GM18499 (cell line): ENCODE results near the gene CAPN13.

ENCODE experiments used
- ATAC-seq: cut with Tn5 transposase; IDR thresholded peaks from one replicate; pipeline ENCODE4 v1.9.1; 2021; ENCODE audit warnings: moderate number of reproducible peaks; ENCODE audit not compliant: insufficient read depth, unreplicated experiment

CAPN13 gene

GRCh38 chr2:30686000-30686399 lies 121.2 kb downstream of the CAPN13 start:
- no peak for ATAC-seq

- no peak for ATAC-seq
Measured at GRCh38 chr2:30684996-30685395, 122.2 kb downstream of the CAPN13 start.

DNA sequence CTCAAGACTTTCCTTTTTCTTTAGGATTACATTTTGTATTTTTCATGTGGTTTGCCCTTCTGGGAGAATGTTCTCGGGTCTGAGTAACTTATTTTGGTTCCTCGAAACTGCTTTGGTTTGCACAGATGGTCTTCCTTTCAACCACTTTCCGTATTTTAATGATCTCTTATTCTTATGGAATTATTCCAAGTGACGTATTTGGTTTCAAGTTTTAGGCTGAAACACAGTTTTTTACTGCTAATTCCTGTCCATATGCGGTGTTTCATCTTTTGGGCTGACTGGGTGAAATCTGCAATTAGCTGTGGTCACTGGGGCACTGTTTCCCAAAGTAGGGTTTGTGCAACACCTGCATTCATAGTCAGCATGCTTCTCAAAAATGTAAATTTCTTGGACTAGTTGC lies 122.7 kb downstream of the CAPN13 start:
- no peak for ATAC-seq

- no peak for ATAC-seq
Measured at GRCh38 chr2:30684026-30684425, 123.2 kb downstream of the CAPN13 start.

DNA sequence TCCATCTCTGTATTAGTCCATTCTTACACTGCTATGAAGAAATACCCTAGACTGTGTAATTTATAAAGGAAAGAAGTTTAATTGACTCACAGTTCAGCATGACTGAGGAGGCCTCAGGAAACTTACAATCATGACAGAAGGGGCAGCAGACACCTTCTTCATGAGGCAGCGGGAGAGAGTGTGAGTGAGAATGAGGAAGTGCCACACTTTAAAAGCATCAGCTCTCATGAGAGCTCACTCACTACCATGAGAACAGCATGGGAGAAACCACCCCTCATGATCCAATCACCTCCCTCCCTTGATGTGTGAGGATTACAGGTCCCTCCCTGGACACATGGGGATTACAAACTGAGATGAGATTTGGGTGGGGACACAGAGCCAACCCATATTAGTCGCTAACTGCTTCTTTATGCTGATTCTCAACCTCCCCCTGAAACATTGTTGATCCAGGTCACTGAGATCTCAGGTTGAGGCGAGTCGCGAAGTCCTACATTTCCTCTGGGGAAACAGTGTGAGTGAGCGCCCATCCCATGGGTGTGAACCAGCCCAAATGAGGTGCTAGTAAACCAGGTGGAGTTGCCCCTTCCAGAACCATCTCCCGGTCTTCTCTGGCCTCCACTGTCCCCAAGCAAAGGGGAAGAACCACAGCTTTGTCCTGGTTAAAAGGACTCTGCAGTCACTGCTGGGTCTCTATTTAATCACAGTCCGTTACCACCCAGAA lies 123.8 kb downstream of the CAPN13 start:
- no peak for ATAC-seq

DNA sequence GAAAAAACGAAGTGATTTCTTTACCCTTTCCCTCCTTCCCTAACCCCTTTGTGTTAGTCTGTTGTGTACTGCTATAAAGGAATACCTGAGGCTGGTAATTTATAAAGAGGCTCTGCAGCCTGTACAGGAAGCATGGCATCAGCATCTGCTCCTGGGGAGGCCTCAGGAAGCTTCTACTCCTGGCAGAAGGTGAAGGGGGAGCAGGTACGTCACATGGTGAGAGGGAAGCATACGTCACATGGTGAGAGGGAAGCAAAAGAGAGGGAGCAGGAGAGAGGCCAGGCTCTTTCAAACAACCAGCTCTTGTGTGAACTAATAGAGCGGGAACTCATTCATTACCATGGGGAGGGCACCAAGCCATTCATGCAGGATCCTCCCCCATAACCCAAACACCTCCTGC lies 126.2 kb downstream of the CAPN13 start:
- ATAC-seq: no peak

GRCh38 chr2:30680121-30680520 lies 127.1 kb downstream of the CAPN13 start:
- no peak for ATAC-seq

GRCh38 chr2:30679426-30680088 lies 127.7 kb downstream of the CAPN13 start:
- ATAC-seq: no peak

DNA sequence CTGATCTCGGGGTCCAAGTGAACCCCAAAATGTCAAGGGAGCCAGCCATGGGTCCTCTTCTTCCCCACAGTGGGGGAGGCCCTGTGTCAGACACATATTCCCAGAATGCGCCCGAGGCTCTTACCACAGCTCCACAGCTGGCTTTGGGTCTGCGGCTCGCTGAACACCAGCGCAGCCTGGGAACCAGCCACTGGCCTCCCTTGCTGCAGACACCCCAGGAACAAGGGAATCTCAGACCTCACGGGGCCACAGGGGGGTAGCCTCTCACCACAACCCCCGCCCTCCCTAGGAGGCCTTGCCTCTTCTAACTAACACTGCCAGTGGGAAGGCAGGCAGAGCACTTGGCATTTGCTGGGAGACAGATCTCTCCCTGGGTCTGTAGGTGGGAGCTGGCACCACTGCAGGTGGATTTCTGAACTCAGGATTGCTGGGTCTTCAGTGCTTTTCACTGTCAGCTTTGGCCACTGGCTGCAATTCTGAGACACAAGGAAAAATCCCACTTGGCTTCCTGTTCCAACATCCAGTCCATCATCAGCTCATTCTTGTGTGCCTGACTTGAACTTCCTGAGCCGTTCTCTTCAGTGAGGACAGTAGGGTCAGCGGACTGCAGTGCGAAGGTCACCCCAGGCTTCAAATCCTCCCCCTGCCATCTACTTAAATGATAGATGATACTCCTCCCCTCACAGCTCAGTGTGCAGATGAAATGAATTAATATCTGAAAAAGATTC lies 128.7 kb downstream of the CAPN13 start:
- ATAC-seq: no peak

DNA sequence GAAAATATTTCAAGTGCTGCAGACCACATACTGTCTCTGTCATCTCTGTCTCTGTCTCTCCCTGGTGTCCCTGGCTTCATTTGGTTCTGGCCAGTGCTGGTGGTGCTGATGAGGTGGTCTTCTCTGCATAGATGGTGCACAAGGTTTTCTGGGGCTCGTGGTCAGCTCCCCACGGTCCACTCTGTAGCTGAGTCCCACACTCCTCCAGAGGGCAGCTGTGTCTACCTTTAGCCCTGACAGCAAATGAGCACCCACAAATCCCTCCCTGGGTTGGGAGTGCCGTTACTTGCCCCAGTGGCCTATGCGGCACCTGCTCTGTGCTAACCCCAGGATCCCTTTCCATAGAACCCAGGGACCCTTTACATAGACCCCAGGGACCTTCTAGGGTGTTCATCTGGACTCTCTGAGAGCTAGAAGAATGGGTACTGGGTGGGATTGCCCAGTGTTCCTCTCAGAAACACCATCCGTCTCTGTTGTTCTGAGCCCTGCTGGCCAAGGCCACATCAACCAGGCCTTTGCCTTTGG lies 129.3 kb downstream of the CAPN13 start:
- ATAC-seq: no peak

DNA sequence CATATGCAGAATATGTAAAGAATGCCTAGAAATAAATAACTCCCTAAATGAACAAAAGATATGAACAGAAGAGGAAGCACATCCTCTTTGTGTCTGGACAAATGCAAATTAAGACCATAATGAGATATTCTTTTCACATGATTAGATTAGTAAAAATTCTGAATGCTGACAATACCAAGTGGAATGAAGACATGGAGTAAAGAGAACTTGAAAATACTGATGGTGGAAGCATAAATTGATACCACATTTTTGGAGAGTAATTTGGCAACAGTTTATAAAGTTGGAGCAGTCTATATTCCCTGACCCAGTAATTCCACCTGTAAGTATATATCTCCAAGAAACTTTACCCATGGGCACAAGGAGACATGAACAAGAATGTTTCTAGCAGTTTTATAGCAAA lies 130.0 kb downstream of the CAPN13 start:
- ATAC-seq: no peak

- no peak for ATAC-seq
Measured at GRCh38 chr2:30675758-30676157, 131.5 kb downstream of the CAPN13 start.

DNA sequence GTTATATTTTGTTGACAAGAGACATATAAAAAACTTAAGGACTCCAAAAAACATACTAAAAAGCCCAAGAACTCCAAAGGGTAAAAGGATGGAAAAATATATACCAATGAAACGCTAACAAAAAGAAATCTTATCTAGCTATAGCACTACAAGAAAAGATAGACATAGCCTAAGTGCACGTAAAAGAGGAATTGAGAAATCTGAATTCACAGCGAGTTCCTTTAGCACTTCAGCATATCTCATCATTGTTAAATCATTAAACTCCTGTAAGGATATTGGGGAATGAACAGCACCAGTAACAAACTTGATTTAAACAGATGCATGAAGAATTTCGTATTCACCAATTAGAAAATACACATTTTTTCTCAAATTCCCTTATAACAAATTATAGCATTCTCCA lies 134.1 kb downstream of the CAPN13 start:
- ATAC-seq: no peak
